ENCODE results near the gene TNPO3.
"Not testable (repeated sequence)": the region's sequence is repeated elsewhere in the genome, so short reads cannot be mapped to it uniquely, and the experiment has no call there.

The TNPO3 gene

GRCh38 chr7:129013048-129013724 lies 41.7 kb downstream of the TNPO3 start:
- DNase-seq, result no peak

GRCh38 chr7:129012641-129013040 lies 42.3 kb downstream of the TNPO3 start:
- DNase-seq, result no peak

- no peak for DNase-seq
These were observed 44.8 kb downstream of the TNPO3 start for GRCh38 chr7:129010075-129010474.

GRCh38 chr7:129009437-129009836 lies 45.5 kb downstream of the TNPO3 start:
- no peak for DNase-seq

- no peak for DNase-seq
These were observed 46.1 kb downstream of the TNPO3 start for GRCh38 chr7:129008645-129009414.

GRCh38 chr7:129007572-129007971 lies 47.3 kb downstream of the TNPO3 start:
- DNase-seq, result no peak

- DNase-seq, result no peak
These were observed 48.1 kb downstream of the TNPO3 start for GRCh38 chr7:129006636-129007414.

- DNase-seq, result no peak
These were observed 49.7 kb downstream of the TNPO3 start for GRCh38 chr7:129005186-129005585.

GRCh38 chr7:128997181-128997580 lies 57.7 kb downstream of the TNPO3 start:
- no peak for DNase-seq

GRCh38 chr7:128994560-128994959 lies 60.4 kb downstream of the TNPO3 start:
- DNase-seq, result not testable (repeated sequence)

GRCh38 chr7:128993419-128993818 lies 61.5 kb downstream of the TNPO3 start:
- DNase-seq, result no peak

- DNase-seq, result no peak
These were observed 65.0 kb downstream of the TNPO3 start for GRCh38 chr7:128989961-128990360.

GRCh38 chr7:128988372-128988771 lies 66.5 kb downstream of the TNPO3 start:
- no peak for DNase-seq

- DNase-seq, result no peak
These were observed 68.3 kb downstream of the TNPO3 start for GRCh38 chr7:128986609-128987008.

GRCh38 chr7:128985660-128986059 lies 69.3 kb downstream of the TNPO3 start:
- no peak for DNase-seq

- no peak for DNase-seq
These were observed 72.8 kb downstream of the TNPO3 start for GRCh38 chr7:128982105-128982504.

GRCh38 chr7:128974241-128974934 lies 80.5 kb downstream of the TNPO3 start:
- DNase-seq, result no peak

- DNase-seq, result no peak
These were observed 86.3 kb downstream of the TNPO3 start for GRCh38 chr7:128968624-128969023.

- no peak for DNase-seq
These were observed 91.6 kb downstream of the TNPO3 start for GRCh38 chr7:128963327-128963757.

- no peak for DNase-seq
These were observed 92.0 kb downstream of the TNPO3 start for GRCh38 chr7:128962899-128963298.

GRCh38 chr7:128961030-128961659 lies 93.8 kb downstream of the TNPO3 start:
- no peak for DNase-seq

GRCh38 chr7:128959296-128959695 lies 95.6 kb downstream of the TNPO3 start:
- DNase-seq, result no peak
